ENCODE results near the gene HSP90B1.

The HSP90B1 gene

GRCh38 chr12:103930034-103930786 is at the start of gene HSP90B1:
TSS of gene HSP90B1 (plus strand) at chr12:103930410. CDS start at chr12:103930516, 106 bp downstream.
- peak; percentile 100 for DNase-seq

- DNase-seq, result no peak
Measured at GRCh38 chr12:103881261-103881660, 48.9 kb upstream of the HSP90B1 start.

- no peak for DNase-seq
Measured at GRCh38 chr12:103882861-103883596, 47.2 kb upstream of the HSP90B1 start.

DNA sequence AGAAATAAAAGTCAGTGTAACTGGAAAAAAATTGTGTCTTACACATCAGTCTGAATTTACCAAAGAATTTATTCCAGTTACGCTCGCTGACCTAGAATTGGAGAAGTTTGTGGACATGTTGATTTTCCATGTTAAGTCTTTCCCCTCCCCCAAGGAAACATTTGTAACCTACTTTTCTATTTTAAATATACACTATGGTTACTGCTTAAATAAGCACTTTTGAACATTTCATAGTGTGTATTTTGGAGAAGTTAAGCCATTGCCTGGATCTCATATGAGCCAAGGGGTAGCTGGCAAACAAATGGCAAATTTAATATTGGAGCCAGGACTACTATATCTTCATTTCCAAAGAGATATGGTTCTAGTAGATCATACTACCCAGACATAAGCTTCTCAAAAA is 46.3 kb upstream of the HSP90B1 start:
- no peak for DNase-seq

DNA sequence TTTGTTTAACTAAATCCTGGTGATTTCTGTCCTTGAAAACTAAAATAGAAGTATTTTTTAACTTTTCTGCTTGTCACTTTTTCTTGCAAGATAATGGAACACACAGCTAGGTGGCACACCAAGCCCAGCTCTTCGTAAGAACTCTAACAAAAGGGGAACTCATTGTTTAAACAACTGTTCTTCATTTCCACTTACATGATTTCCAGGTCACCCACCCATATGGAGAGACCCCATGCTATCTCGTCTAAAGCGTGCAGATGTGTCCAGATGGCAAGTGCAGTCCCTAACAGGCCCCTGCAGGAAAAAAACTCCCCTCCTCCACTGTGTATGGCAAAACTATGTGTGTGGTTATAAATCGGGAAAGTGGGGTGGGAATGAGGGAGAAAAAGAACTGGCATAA is 45.9 kb upstream of the HSP90B1 start:
- peak; percentile 37 for DNase-seq

DNA sequence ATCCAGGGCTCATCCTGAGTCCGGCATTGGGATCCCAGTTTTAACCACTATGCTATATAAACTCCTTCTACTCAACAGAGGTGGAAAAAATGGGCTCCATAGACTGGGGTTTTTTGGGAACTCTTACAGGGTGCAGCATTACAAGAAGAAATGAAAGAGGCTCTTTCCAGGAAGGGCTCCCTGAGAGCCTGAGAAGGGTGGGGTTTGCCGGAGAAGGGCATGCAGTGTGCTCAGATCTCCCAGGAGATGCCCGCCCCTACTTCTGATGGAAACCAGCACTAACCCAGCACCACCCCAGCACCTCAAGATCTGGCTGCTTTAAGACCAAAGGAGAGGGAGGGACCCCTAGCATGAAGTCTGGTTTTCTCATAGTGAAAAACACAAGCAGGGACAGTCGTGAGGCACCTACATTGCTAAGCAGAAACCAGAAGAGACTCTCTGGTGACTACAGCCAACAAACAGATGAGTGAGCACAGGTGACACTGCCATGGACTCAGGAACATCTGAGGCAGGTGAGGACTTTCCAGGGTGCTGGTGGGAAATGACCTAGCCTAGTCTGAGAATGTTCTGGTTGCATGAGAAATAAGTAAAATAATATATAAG is 43.9 kb upstream of the HSP90B1 start:
- no peak for DNase-seq

DNA sequence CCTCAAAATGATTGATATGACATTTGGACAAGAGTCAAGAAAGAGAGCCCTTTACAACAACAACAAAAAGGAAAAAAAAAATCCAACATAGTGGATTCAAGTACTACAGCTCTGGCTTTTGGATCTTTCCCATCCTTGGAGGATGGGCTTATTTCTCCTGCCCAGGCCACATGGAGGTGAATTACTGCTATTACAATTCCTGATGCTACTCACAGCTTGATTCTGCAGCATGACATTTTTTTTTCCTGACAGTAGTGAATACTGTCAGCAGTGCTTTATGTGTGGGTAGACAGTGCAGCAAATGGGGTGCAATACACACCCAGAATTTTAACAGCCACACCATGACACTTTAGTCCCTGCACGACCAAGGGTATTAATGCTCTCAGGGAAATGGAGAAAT is 42.5 kb upstream of the HSP90B1 start:
- no peak for DNase-seq

DNA sequence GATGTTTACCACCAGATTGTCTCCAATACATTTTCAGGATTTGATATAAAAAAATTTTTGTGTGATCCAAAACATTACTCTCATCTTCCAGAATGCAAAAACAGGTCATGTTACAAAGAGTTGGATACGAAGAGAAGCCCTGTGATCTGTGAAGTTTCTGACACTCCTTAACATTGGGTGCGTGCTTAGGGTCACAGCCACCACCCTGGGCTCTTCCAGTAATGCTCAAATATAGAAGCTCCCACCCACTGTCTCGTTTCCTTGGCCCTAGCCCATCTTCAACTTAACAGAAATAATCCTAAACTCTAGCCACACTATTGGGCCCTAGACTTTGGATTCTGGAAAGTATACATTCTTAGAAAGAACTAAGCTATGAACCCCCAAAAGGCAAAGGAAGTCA is 32.9 kb upstream of the HSP90B1 start:
- DNase-seq, result no peak

DNA sequence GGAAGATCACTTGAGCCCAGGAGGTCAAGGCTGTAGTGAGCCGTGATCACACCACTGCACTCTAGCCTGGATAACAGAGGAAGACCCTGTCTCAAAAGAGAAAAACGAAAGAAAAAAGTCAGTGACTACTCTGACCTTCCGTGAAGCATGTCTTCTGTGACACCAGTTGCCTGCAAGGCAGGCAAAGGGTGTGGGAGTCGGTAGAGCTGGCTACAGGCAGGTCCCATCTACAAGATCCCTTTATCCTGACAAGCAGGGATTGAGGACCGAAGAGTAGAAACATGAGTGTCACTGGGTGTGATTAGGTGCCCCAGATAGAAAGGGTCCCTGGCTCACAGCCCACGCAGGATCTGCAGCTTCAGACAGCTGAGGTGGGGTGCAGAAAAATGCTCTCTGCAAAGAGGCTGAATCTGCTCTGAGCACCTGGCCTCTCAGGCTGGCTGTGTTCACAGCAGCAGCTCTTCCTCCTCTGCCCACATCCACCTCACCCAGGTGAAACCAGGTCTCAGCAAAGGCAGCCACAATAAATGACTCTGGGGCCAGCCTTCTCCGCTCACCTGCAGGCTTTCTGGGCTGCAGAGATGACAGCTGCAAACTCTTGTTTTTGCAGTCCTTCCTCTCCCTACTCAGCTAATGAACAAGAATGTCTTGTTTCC is 28.6 kb upstream of the HSP90B1 start:
- DNase-seq, result no peak

- DNase-seq, result no peak
Measured at GRCh38 chr12:103903993-103904392, 26.2 kb upstream of the HSP90B1 start.

- no peak for DNase-seq
Measured at GRCh38 chr12:103905730-103906349, 24.4 kb upstream of the HSP90B1 start.

DNA sequence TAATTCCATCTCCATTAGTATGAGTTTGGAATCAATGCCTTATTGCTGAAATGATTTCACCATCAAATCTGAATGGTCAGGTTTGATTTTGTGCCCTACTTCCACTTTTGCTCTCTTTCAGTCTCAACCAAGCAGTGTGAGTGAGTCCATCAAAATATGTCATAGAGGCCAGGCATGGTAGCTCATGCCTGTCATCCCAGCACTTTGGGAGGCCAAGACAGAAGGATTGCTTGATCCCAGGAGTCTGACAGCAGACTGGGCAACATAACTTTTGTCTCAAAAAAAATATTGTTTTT is 22.0 kb upstream of the HSP90B1 start:
- DNase-seq, result no peak

DNA sequence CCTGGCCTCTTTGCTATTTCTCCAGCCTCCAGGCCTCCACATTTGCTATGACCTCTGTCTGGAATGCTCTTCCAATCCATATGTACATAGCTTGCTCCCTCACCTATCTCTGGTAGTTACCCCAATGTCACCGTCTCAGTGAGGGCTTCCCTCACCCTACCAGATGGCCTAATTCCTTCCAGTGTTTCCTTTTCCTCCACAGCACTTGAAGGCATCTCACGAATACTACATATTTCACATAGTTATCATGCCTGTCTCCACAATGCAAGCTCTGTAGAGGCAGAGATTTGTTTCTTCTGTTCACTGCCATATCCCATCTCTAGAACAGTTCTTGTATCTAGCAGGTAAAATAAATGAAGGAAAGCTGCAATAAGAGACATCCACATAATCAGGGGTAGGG is 21.3 kb upstream of the HSP90B1 start:
- DNase-seq, result no peak

DNA sequence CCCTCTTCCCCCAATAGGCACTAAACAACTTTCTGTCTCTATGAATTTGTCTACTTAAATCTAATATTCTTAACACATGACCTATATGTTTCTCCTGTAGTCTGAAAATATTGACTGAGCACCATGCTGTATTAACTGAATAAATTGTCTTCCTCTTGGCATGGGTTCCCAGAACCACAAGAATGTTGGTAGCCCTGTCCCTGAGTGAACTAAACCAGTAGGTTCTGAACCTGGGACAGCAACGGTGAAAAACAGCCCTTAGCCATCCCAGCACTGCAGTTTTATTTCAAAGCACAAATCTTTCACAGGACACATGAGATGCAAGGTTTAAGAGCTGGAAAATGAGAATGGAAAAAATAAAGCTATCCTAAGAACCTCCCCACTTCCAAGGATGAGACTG is 20.4 kb upstream of the HSP90B1 start:
- no peak for DNase-seq

GRCh38 chr12:103912069-103912468 is 18.1 kb upstream of the HSP90B1 start:
- no peak for DNase-seq

DNA sequence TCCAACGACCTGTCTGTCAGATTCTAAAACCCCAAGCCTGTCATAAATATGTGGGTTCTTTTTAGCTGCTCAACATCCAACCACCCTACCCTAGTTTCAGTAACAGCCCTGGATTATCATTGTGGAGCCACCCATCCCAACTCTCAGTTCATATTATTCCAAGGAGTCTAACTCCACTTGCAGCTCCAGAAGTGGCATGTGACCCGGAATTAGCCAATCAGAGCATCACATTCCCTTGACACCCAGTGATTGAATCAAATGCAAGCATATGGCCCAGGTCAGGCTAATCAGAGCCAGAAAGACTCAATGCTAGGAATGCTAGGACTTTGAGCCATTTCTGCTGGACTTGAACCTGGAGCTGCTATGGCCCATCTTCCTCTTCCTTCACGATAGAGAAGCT is 17.1 kb upstream of the HSP90B1 start:
- no peak for DNase-seq

- no peak for DNase-seq
Measured at GRCh38 chr12:103915306-103915705, 14.9 kb upstream of the HSP90B1 start.

GRCh38 chr12:103917873-103918272 is 12.3 kb upstream of the HSP90B1 start:
- DNase-seq, result no peak

DNA sequence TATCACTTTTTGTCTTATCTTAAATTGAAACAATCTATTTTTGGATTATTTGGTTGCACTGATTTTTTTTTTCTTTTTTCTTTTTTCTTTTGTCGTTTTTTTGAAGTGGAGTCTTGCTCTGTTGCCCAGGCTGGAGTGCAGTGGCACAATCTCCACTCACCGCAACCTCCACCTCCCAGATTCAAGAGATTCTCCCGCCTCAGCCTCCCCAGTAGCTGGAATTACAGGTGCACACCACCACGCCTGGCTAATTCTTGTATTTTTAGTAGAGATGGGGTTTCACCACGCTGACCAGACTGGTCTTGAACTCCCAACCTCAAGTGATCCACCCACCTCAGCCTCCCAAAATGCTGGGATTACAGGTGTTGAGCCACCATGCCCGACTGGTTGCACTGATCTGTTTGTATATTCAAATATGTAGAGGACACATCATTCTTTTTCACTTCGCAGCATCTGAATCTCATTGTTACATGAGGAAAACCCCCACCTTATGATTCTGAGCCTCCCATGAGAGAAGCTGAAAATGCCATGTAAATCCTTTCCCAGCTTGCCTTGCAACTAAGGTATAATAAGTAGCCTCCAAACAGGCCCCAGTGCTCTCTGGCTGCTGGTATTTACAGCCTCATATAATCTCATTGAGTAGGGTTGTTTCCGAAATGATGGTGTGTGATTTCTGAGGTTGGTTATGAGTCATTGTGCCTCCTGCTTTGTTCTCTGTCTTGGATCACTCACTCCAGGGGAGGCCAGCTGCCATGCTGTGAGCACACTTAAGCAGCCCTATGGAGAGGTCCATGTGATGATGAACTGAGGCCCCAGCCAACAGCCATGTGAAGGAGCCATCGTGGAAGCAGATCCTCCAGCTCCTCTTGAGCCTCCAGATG is 5.2 kb upstream of the HSP90B1 start:
- peak; percentile 95 for DNase-seq

- peak; percentile 83 for DNase-seq
Measured at GRCh38 chr12:103928682-103929045, 1.5 kb upstream of the HSP90B1 start.

- DNase-seq, result peak; percentile 90
Measured at GRCh38 chr12:103929046-103929783, 995 bp upstream of the HSP90B1 start.

DNA sequence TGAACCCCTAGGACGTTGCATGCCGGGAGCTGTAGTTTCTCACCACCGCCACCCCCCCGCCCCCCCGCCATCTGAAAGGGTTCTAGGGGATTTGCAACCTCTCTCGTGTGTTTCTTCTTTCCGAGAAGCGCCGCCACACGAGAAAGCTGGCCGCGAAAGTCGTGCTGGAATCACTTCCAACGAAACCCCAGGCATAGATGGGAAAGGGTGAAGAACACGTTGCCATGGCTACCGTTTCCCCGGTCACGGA is 501 bp upstream of the HSP90B1 start:
- DNase-seq, result no peak

Data from activated CD4-positive, alpha-beta T cell treated with anti-CD3 and anti-CD28 coated beads, Interleukin-10, Interleukin-2, amounts not matched to agents 100 ng/mL and 50 ng/mL, durations not matched to agents 16 hours and 8 hours (primary cell).